CD4-positive, alpha-beta T cell (primary cell): ENCODE results near the gene MAPKAP1. TPM values are rescaled to one million over a fixed set of nuclear protein-coding genes. Genes with fewer than 3 reads are reported as not detected.

Experiments
- ATAC-seq: fragments of 200-7000 bp; cut with Tn5 transposase; one replicate; pipeline ENCODE4 v1.10.0; 2022; ENCODE audit warnings: mild to moderate bottlenecking; ENCODE audit not compliant: poor library complexity
- CTCF ChIA-PET: fragments of 350-600 bp; sonication (Branson Sonifier 250); formaldehyde crosslinking; loops from one replicate; lab custom pipeline; 2021; ENCODE audit warnings: antibody characterized with exemption, inconsistent platforms; lab: Charles Lee
- POLR2A ChIA-PET: fragments of 350-600 bp; sonication (Branson Sonifier 250); formaldehyde crosslinking; loops from one replicate; lab custom pipeline; 2021; ENCODE audit warnings: antibody characterized with exemption, inconsistent platforms; lab: Charles Lee
- DNase-seq, 14 experiments: peaks; one replicate each; pipeline ENCODE4 v3.0.0-alpha.2; 2013 to 2020; ENCODE audit warnings: mixed read lengths in 2 of 14
- H3K27ac ChIP-seq, 2 donors: one replicate each; pipeline versions ENCODE4 v1.5.1 to v1.7.0; 2013; ENCODE audit warnings: low read length in 2 of 2, low read depth in 1 of 2, mild to moderate bottlenecking in 1 of 2
- H3K27me3 ChIP-seq, 2 experiments: 1 replicate in 1 of 2; 2 replicates in 1 of 2; pipeline versions ENCODE4 v1.6.1 to v1.7.0; 2013; ENCODE audit warnings: low read length in 2 of 2, control low read depth in 1 of 2, mild to moderate bottlenecking in 1 of 2, moderate library complexity in 1 of 2; ENCODE audit not compliant: insufficient read depth in 2 of 2, control insufficient read depth in 1 of 2
- H3K36me3 ChIP-seq: one replicate; pipeline ENCODE4 v1.6.1; 2013; ENCODE audit warnings: low read length, control low read depth; ENCODE audit not compliant: insufficient read depth
- H3K4me1 ChIP-seq: one replicate; pipeline ENCODE4 v1.6.1; 2013; ENCODE audit warnings: low read length, control low read depth; ENCODE audit not compliant: insufficient read depth
- H3K4me3 ChIP-seq: one replicate; pipeline ENCODE4 v1.5.1; 2013; ENCODE audit warnings: mild to moderate bottlenecking, low read length, moderate library complexity
- H3K9me3 ChIP-seq, 2 experiments: 1 replicate in 1 of 2; 2 replicates in 1 of 2; pipeline versions ENCODE4 v1.6.1 to v1.7.0; 2013; ENCODE audit warnings: low read length in 2 of 2, mild to moderate bottlenecking in 2 of 2, control low read depth in 1 of 2, moderate library complexity in 1 of 2; ENCODE audit not compliant: control insufficient read depth in 1 of 2, insufficient read depth in 1 of 2
- H3K27ac Mint-ChIP-seq: one replicate; pipeline ENCODE4 v1.8.0; 2020; ENCODE audit warnings: mixed read lengths
- H3K27me3 Mint-ChIP-seq: one replicate; pipeline ENCODE4 v1.8.0; 2021; ENCODE audit warnings: mixed read lengths
- H3K36me3 Mint-ChIP-seq: one replicate; pipeline ENCODE4 v1.8.0; 2021; ENCODE audit warnings: low read depth, mixed read lengths
- H3K4me1 Mint-ChIP-seq: one replicate; pipeline ENCODE4 v1.8.0; 2021; ENCODE audit warnings: low read depth, mixed read lengths
- H3K4me3 Mint-ChIP-seq: one replicate; pipeline ENCODE4 v1.8.0; 2020; ENCODE audit warnings: mild to moderate bottlenecking, mixed read lengths
- H3K9me3 Mint-ChIP-seq: one replicate; pipeline ENCODE4 v1.8.0; 2020; ENCODE audit warnings: mixed read lengths
- intact Hi-C, 2 experiments: fragments of 100-400 bp; cut with DNase I in 1 of 2; cut with micrococcal nuclease in 1 of 2; formaldehyde crosslinking; loops; one replicate each; pipeline versions ENCODE4 v1.15.1 to v1.9.0; 2023 to 2025; cut with DNase I, micrococcal nuclease
- total RNA-seq, 174 experiments: library from RNA in 2 of 174; stranded (reverse) in 2 of 174; gene quantifications; one replicate each; pipeline ENCODE4 v1.2.3 and lab custom pipeline; 2021 to 2026
- TF ChIP-seq, protein P1 (sequence below): fragments of 200-600 bp; IDR thresholded peaks from one replicate; pipeline ENCODE4 v1.8.0; 2022; ENCODE audit warnings: antibody characterized with exemption, mild to moderate bottlenecking

The MAPKAP1 gene
- total RNA-seq, 2 experiments from 2014 or later = 40.3 to 44.9 TPM

DNA sequence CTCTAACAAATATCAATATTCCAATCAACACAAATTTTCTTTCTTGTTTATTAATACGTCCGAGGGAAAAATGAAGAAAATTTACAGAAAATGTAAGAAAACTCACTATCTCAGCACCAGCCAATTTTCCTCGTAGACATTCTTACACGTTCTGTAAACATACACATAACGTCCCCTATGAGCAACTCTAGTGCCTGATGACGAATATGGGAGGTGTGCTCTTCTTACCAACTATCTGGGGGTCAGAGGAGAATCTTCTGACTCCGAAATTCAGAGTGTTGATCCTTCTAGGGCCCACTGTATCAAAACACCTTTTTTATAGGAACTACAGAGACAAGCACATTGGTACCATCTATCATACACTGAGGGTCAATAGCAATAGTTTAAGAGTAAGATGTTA lies 246.7 kb downstream of the MAPKAP1 start:
- H3K4me3 Mint-ChIP-seq = no peak overlapping the region
- DNase-seq (no peak), ATAC-seq (no peak)
- ChIA-PET CTCF (no interaction called here), POLR2A (no interaction called here)
- no peaks in the 10 kb centered on the region for H3K27me3 Mint-ChIP-seq
- H3K27me3 ChIP-seq = no peaks in the 10 kb centered on the region
- no peak overlapping the region for H3K27ac ChIP-seq
- H3K9me3 ChIP-seq = peaks cover 8 to 11% of the 10 kb centered on the region in 2 experiments
- peaks cover 37% of the 10 kb centered on the region for H3K36me3 ChIP-seq
- no peaks in the 10 kb centered on the region for H3K4me1 Mint-ChIP-seq
- no peak overlapping the region for H3K27ac Mint-ChIP-seq
- H3K4me3 ChIP-seq = no peak overlapping the region
- peaks cover 2% of the 10 kb centered on the region for H3K9me3 Mint-ChIP-seq
- intact Hi-C loops = no loop called here
- TF ChIP-seq, protein P1, sequence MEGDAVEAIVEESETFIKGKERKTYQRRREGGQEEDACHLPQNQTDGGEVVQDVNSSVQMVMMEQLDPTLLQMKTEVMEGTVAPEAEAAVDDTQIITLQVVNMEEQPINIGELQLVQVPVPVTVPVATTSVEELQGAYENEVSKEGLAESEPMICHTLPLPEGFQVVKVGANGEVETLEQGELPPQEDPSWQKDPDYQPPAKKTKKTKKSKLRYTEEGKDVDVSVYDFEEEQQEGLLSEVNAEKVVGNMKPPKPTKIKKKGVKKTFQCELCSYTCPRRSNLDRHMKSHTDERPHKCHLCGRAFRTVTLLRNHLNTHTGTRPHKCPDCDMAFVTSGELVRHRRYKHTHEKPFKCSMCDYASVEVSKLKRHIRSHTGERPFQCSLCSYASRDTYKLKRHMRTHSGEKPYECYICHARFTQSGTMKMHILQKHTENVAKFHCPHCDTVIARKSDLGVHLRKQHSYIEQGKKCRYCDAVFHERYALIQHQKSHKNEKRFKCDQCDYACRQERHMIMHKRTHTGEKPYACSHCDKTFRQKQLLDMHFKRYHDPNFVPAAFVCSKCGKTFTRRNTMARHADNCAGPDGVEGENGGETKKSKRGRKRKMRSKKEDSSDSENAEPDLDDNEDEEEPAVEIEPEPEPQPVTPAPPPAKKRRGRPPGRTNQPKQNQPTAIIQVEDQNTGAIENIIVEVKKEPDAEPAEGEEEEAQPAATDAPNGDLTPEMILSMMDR = no peak
- H3K4me1 ChIP-seq = no peaks in the 10 kb centered on the region
- H3K36me3 Mint-ChIP-seq = peaks cover 73% of the 10 kb centered on the region

DNA sequence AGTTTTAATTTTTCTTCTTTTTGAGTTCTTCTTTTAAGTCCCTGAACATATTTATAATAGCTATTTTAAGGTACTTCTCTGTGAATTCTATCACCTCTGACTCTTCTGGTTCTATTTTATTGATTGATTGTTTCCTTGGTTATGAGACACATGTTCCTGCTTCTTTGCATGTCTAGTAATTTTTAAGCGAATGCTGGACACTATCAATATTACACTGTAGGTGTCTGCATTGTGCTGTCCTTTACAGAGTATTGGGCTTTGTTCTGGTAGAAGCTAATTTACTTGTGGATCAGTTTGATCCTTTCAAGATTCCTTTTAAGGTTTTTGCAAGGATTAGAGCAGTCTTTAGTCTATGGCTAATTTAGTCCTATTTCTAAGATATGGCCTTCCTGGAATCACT lies 249.7 kb downstream of the MAPKAP1 start:
- H3K36me3 Mint-ChIP-seq = peaks cover 62% of the 10 kb centered on the region
- no peak overlapping the region for H3K27ac Mint-ChIP-seq

DNA sequence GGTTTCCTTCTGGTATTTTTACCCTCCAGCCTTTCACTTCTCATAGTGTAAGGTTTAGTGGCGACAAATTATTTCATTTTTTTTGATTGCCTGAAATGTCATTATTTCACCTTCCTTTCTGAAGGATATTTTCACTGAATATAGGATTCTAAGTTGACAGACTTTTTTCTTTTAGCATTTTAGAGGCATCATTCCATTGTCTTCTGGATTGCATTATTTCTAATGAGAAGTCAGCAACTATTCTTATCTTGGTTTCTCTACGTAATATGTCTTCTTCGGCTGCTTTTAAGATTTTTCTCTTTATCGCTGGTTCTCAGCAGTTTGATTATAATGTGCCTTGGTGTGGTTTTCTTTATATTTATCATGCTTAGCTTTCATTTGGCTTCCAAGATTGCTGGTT lies 251.1 kb downstream of the MAPKAP1 start:
- H3K4me3 Mint-ChIP-seq = no peak overlapping the region
- intact Hi-C loops = no loop called here
- Histone ChIP-seq H3K27ac (no peak overlapping the region), H3K36me3 (peaks cover 21% of the 10 kb centered on the region), H3K27me3 (no peaks in the 10 kb centered on the region), H3K9me3 (peaks cover 8 to 11% of the 10 kb centered on the region in 2 experiments), H3K4me1 (no peaks in the 10 kb centered on the region), H3K4me3 (no peak overlapping the region)
- DNase-seq (no peak), ATAC-seq (no peak)
- TF ChIP-seq, protein P1 = no peak
- CTCF ChIA-PET = no interaction called here
- H3K36me3 Mint-ChIP-seq = peaks cover 48% of the 10 kb centered on the region
- H3K9me3 Mint-ChIP-seq = peaks cover 2% of the 10 kb centered on the region
- H3K27me3 Mint-ChIP-seq = no peaks in the 10 kb centered on the region
- no peaks in the 10 kb centered on the region for H3K4me1 Mint-ChIP-seq
- POLR2A ChIA-PET = no interaction called here
- no peak overlapping the region for H3K27ac Mint-ChIP-seq

More for the DNA sequence above, 249.7 kb downstream of the MAPKAP1 start:
- POLR2A ChIA-PET = no interaction called here
- peaks cover 8 to 11% of the 10 kb centered on the region in 2 experiments for H3K9me3 ChIP-seq
- no peak overlapping the region for H3K27ac ChIP-seq
- ATAC-seq = no peak
- DNase-seq = no peak
- H3K36me3 ChIP-seq = peaks cover 28% of the 10 kb centered on the region
- intact Hi-C loops = no loop called here
- H3K4me3 ChIP-seq = no peak overlapping the region
- TF ChIP-seq, protein P1 = no peak
- Mint-ChIP-seq H3K4me1 (no peaks in the 10 kb centered on the region), H3K27me3 (no peaks in the 10 kb centered on the region), H3K9me3 (peaks cover 2% of the 10 kb centered on the region), H3K4me3 (no peak overlapping the region)
- no peaks in the 10 kb centered on the region for H3K4me1 ChIP-seq
- CTCF ChIA-PET = interaction anchor here (0.8 kb wide), 1 partner anchor 10 kb away, joined by 3 read pairs; no protein-coding TSS in a partner anchor
- no peaks in the 10 kb centered on the region for H3K27me3 ChIP-seq
